ENCODE results near the gene SYCE1L. TPM values are rescaled to one million over a fixed set of nuclear protein-coding genes. Genes with fewer than 3 reads are reported as not detected.

SYCE1L gene
- polyA plus RNA-seq, 3 donors, result 0.29 TPM; not detected in 2

DNA sequence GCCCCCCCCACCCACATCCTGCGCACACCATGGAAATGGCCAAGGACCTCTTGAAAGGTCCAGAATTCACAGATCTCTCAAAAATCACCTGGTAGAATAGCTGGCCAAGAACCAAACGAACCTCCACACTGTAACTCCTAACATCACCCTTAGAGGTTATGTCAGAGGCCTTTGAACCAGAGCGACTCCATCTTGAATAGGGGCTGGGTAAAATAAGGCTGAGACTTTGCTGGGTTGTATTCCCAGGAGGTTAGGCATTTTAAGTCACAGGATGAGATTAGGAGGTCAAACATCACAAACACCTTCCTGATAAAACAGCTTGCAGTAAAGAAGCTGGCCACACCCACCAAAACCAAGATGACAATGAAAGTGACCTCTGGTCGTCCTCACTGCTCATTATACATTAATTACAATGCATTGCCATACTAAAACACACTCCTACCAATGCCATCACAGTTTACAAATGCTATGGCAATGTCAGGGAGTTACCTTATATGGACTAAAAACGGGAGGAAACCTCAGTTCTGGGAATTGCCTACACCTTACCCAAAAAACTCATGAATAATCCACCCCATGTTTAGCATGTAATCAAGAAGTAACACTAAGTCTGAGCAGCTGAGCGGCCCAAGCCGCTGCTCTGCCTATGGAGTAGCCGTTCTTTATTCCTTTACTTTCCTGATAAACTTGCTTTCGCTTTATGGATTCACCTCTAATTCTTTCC, 34.8 kb downstream of the SYCE1L start:
- H3K27ac ChIP-seq (ENCODE audit: low read depth in 1 of 2, low read length in 2 of 2), result no peak overlapping the region
- TF ChIP-seq, protein P1, sequence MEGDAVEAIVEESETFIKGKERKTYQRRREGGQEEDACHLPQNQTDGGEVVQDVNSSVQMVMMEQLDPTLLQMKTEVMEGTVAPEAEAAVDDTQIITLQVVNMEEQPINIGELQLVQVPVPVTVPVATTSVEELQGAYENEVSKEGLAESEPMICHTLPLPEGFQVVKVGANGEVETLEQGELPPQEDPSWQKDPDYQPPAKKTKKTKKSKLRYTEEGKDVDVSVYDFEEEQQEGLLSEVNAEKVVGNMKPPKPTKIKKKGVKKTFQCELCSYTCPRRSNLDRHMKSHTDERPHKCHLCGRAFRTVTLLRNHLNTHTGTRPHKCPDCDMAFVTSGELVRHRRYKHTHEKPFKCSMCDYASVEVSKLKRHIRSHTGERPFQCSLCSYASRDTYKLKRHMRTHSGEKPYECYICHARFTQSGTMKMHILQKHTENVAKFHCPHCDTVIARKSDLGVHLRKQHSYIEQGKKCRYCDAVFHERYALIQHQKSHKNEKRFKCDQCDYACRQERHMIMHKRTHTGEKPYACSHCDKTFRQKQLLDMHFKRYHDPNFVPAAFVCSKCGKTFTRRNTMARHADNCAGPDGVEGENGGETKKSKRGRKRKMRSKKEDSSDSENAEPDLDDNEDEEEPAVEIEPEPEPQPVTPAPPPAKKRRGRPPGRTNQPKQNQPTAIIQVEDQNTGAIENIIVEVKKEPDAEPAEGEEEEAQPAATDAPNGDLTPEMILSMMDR (IDR thresholded peaks at IDR 0.05), result no peak
- H3K27me3 ChIP-seq (ENCODE audit: control insufficient read depth in 2 of 2, insufficient read depth in 2 of 2, low read length in 2 of 2), result no peaks in the 10 kb centered on the region
- no peak overlapping the region for H3K4me2 ChIP-seq (replicated peaks; ENCODE audit: extremely low read depth, low read length, poor library complexity, severe bottlenecking)
- H3K36me3 ChIP-seq (replicated peaks in 1 of 2; ENCODE audit: control insufficient read depth in 1 of 2, insufficient read depth in 2 of 2, low read length in 2 of 2), result no peaks in the 10 kb centered on the region
- H2AFZ ChIP-seq (ENCODE audit: insufficient read depth, low read depth, low read length, poor library complexity, severe bottlenecking), result no peak overlapping the region
- no peaks in the 10 kb centered on the region for H4K20me1 ChIP-seq (ENCODE audit: insufficient read depth, low read length)
- Mint-ChIP-seq H3K4me1 (peaks cover 3% of the 10 kb centered on the region), H3K36me3 (no peaks in the 10 kb centered on the region), H3K9me3 (no peaks in the 10 kb centered on the region), H3K27ac (no peak overlapping the region), H3K4me3 (peak overlapping the region in 1 of 2 donors; percentile 9), H3K27me3 (ENCODE audit: low read depth in 3 of 3) (peaks cover 9 to 14% (median 11%) of the 10 kb centered on the region in 3 donors)
- intact Hi-C loops (cut with micrococcal nuclease), result no loop called here
- no peaks in the 10 kb centered on the region for H3K79me2 ChIP-seq (ENCODE audit: insufficient read depth, low read length)
- no peak overlapping the region for H3K9ac ChIP-seq (ENCODE audit: insufficient read depth, low read length, poor library complexity, severe bottlenecking)
- no peak overlapping the region for H3K4me3 ChIP-seq (replicated peaks in 1 of 3; ENCODE audit: low read depth in 2 of 3, low read length in 3 of 3)
- no peaks in the 10 kb centered on the region for H3K4me1 ChIP-seq (ENCODE audit: control insufficient read depth in 1 of 2, insufficient read depth in 2 of 2, low read length in 2 of 2)
- DNase-seq, result no peak
- no peaks in the 10 kb centered on the region for H3K9me3 ChIP-seq (replicated peaks in 1 of 2; ENCODE audit: control insufficient read depth in 1 of 2, insufficient read depth in 1 of 2, low read length in 2 of 2)
- WGBS (ENCODE audit: insufficient coverage), result 78% methylated on average over 6 of the region's 9 CpGs

DNA sequence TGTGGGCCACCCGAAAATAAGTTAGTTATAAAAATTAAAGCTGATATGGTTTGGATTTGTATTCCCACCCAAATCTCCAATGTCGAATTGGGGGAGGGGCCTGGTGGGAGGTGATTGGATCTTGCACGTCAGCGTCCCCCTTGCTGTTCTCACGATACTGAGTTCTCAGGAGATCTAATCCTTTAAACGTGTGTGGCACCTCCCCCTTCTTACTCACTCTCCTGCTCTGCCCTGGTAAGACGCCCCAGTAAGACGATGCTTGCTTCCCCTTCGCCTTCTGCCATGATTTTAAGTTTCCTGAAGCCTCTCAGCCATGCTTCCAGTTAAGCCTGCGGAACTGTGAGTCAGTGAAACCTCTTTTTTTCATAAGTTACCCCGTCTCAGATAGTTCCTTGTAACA, 35.4 kb downstream of the SYCE1L start:
- no peak for DNase-seq
- Mint-ChIP-seq H3K9me3 (no peaks in the 10 kb centered on the region), H3K4me3 (peak overlapping the region in 1 of 2 donors; percentile 9), H3K27ac (no peak overlapping the region), H3K27me3 (ENCODE audit: low read depth in 3 of 3) (peaks cover 9 to 14% (median 11%) of the 10 kb centered on the region in 3 donors), H3K36me3 (no peaks in the 10 kb centered on the region), H3K4me1 (peaks cover 3% of the 10 kb centered on the region)
- H2AFZ ChIP-seq (ENCODE audit: insufficient read depth, low read depth, low read length, poor library complexity, severe bottlenecking), result no peak overlapping the region
- intact Hi-C loops (cut with micrococcal nuclease), result loop anchor here in 1 of 2 donors (5.0 kb wide), 1 partner anchor 353 kb away; no protein-coding TSS in a partner anchor
- H3K4me3 ChIP-seq (replicated peaks in 1 of 3; ENCODE audit: low read depth in 2 of 3, low read length in 3 of 3), result no peak overlapping the region
- TF ChIP-seq, protein P1 (IDR thresholded peaks at IDR 0.05), result no peak
- no peaks in the 10 kb centered on the region for H3K4me1 ChIP-seq (ENCODE audit: control insufficient read depth in 1 of 2, insufficient read depth in 2 of 2, low read length in 2 of 2)
- 9% methylated on average over 5 of the region's 11 CpGs for WGBS (ENCODE audit: insufficient coverage)
- no peaks in the 10 kb centered on the region for H4K20me1 ChIP-seq (ENCODE audit: insufficient read depth, low read length)
- no peak overlapping the region for H3K4me2 ChIP-seq (replicated peaks; ENCODE audit: extremely low read depth, low read length, poor library complexity, severe bottlenecking)
- no peaks in the 10 kb centered on the region for H3K79me2 ChIP-seq (ENCODE audit: insufficient read depth, low read length)
- no peak overlapping the region for H3K27ac ChIP-seq (ENCODE audit: low read depth in 1 of 2, low read length in 2 of 2)
- H3K36me3 ChIP-seq (replicated peaks in 1 of 2; ENCODE audit: control insufficient read depth in 1 of 2, insufficient read depth in 2 of 2, low read length in 2 of 2), result no peaks in the 10 kb centered on the region
- no peaks in the 10 kb centered on the region for H3K27me3 ChIP-seq (ENCODE audit: control insufficient read depth in 2 of 2, insufficient read depth in 2 of 2, low read length in 2 of 2)
- no peak overlapping the region for H3K9ac ChIP-seq (ENCODE audit: insufficient read depth, low read length, poor library complexity, severe bottlenecking)
- no peaks in the 10 kb centered on the region for H3K9me3 ChIP-seq (replicated peaks in 1 of 2; ENCODE audit: control insufficient read depth in 1 of 2, insufficient read depth in 1 of 2, low read length in 2 of 2)

All from CD14-positive monocyte (primary cell).